HEK293T (cell line): ENCODE data around the gene AMOT.

ENCODE experiments used
- ARNT ChIP-seq: fragments of 450-650 bp; IDR thresholded peaks from 2 replicates; pipeline ENCODE4 v1.6.1; 2017; ENCODE audit warnings: mild to moderate bottlenecking
- BHLHE40 ChIP-seq: fragments of 450-650 bp; IDR thresholded peaks from 2 replicates; pipeline ENCODE4 v1.6.1; 2016; ENCODE audit warnings: mild to moderate bottlenecking, moderate library complexity, borderline replicate concordance
- ELF4 ChIP-seq: fragments of 450-650 bp; IDR thresholded peaks from 2 replicates; pipeline ENCODE4 v1.6.1; 2017; ENCODE audit warnings: antibody characterized with exemption
- FOXA1 ChIP-seq: fragments of 450-650 bp; IDR thresholded peaks from 2 replicates; pipeline ENCODE4 v1.6.1; 2016; ENCODE audit warnings: mild to moderate bottlenecking
- FOXM1 ChIP-seq: fragments of 450-650 bp; IDR thresholded peaks from 2 replicates; pipeline ENCODE4 v1.6.1; 2017; ENCODE audit warnings: mild to moderate bottlenecking, borderline replicate concordance
- HDGF ChIP-seq: fragments of 450-650 bp; IDR thresholded peaks from 2 replicates; pipeline ENCODE4 v1.6.1; 2017; ENCODE audit warnings: antibody characterized with exemption, borderline replicate concordance
- NFRKB ChIP-seq: fragments of 450-650 bp; IDR thresholded peaks from 2 replicates; pipeline ENCODE4 v1.6.1; 2016; ENCODE audit warnings: mild to moderate bottlenecking, moderate library complexity
- SP1 ChIP-seq: fragments of 450-650 bp; IDR thresholded peaks from 2 replicates; pipeline ENCODE4 v1.6.1; 2017
- SUZ12 ChIP-seq: fragments of 450-650 bp; IDR thresholded peaks from 2 replicates; pipeline ENCODE4 v1.6.1; 2016; ENCODE audit warnings: mild to moderate bottlenecking
- TARDBP ChIP-seq: fragments of 450-650 bp; IDR thresholded peaks from 2 replicates; pipeline ENCODE4 v1.6.1; 2016
- TF ChIP-seq, protein P1 (sequence below): fragments of 450-650 bp; IDR thresholded peaks from 2 replicates; pipeline ENCODE4 v1.6.1; 2016

DNA sequence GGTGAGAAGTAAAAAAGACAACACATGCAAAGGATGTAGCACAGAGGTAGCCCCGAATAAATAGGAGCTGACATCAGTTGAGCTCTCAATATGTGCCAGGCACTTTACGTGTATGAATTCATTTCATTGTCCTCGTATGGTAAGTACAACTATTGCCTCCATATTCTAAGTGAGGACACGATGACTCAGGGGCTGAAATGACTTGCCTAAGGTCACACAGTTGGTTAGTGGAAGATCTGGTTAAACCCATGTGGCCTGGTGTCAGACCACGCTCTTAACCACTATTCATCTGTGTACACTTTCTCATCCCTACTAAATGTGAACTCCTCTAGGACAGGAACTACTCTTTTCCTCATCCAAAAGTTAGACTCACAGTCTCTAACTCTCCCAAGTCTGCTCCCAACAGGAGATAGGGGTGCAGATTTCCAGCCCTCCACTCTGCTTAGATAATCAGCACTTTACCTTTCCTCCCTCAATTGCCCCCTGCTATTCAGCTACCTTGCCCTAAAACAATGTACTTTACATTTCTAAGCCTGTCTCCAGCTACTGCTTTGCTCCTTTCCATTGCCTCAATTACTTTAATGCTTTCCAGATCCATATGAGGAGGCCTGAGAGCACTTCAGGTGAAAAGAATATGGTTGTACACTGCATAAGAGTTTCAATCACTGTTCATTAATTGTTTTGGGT, 102.1 kb downstream of the AMOT start:
- TF ChIP-seq, protein P1, sequence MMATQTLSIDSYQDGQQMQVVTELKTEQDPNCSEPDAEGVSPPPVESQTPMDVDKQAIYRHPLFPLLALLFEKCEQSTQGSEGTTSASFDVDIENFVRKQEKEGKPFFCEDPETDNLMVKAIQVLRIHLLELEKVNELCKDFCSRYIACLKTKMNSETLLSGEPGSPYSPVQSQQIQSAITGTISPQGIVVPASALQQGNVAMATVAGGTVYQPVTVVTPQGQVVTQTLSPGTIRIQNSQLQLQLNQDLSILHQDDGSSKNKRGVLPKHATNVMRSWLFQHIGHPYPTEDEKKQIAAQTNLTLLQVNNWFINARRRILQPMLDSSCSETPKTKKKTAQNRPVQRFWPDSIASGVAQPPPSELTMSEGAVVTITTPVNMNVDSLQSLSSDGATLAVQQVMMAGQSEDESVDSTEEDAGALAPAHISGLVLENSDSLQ, result no peak
- TF ChIP-seq HDGF (no peak), TARDBP (no peak), FOXA1 (no peak), FOXM1 (no peak), BHLHE40 (no peak), SUZ12 (no peak), SP1 (no peak), ELF4 (no peak), NFRKB (no peak), ARNT (no peak)
